Fibroblast of the conjunctiva (primary cell): ENCODE data around the gene PLIN3.
"Not testable (repeated sequence)": the region's sequence is repeated elsewhere in the genome, so short reads cannot be mapped to it uniquely, and the experiment has no call there.

Experiments
- DNase-seq: peaks from one replicate; pipeline ENCODE4 v3.0.0-alpha.2; 2010; ENCODE audit warnings: low read depth

Gene PLIN3

DNA sequence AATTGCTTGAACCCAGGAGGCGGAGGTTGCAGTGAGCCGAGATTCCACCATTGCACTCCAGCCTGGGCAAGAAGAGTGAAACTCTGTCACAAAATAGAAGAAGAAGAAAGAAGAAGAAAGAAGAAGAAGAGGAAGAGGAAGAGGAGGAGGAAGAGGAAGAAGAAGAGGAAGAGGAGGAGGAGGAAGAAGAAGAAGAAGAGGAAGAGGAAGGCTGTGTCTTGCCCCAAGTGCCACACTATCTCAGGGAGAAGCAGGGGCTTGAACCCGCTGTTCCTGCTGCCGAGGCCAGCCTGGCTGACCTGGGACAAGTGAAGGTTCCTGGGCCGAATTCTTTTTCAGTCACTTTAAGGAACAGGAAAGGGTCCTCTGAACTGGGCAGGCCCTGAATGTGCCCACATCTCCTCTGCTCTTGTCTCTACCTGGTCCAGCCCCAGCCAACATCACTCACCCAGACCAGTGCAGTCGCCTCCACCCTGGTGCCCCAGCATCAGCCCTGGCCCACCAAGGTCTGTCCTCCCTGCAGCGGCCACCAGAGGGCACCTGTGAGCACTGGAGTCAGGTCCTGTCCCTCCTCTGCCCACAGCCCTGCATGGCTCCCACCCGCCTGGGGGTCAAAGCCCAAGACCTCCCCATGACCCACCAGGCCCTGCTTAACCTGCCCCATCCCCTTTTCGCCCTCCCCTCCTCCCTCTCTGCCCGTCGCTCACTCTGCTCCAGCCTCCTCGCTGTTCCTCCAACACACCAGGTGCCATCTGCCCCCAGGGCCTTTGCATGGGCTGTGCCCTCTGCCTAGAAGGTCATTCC is 55.9 kb downstream of the PLIN3 start:
- peak; percentile 37 for DNase-seq

DNA sequence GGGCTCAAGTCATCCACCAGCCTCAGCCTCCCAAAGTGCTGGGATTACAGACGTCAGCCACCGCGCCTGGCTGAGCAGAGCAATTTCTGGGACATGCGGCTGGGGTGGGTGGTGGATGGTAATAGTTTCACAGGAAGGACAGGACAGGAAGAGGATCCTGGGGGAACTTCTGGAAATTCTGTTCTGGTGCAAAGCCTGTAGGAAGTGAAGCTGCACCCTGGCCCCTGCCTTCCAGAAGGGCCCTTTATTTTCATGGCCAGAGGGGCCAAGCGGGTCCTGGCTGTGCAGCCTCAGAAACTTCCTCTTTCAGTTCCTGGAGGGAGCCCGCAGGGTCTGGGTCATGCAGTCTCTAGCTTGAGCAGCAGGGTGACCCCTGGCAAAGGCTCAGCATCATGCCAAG is 60.3 kb downstream of the PLIN3 start:
- no peak for DNase-seq

DNA sequence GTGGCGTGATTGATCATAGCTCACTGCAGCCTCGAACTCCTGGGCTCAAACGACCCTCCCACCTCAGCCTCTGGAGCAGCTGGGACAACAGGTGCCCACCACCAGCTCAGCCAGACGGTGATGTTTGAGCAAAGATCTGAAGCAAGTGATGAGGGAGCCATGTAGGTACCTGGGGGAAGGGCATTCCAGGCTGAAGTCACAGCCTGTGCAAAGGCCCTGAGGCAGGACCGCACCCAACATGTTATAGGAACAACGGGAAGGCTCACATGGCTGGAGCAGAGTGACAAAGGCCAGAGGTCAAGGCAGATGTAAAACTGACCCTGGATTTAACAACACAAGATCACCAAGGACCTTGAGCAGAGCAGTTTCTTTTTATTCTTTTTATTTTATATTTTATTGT is 61.1 kb downstream of the PLIN3 start:
- no peak for DNase-seq

DNA sequence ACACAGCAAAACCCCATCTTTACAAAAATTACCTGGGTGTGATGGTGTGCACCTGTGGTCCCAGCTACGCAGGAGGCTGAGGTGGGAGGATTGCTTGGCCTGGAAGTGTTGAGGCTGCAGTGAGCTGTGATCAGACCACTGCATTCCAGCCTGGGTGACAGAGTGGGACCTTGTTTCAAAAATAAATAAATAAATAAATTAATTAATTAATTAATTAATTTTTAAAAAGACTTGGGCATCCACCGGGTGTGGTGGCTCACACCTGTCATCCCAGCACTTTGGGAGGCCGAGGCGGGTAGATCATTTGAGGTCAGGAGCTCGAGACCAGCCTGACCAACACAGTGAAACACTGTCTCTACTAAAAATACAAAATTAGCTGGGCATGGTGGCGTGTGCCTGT is 62.3 kb downstream of the PLIN3 start:
- DNase-seq, result not testable (repeated sequence)

DNA sequence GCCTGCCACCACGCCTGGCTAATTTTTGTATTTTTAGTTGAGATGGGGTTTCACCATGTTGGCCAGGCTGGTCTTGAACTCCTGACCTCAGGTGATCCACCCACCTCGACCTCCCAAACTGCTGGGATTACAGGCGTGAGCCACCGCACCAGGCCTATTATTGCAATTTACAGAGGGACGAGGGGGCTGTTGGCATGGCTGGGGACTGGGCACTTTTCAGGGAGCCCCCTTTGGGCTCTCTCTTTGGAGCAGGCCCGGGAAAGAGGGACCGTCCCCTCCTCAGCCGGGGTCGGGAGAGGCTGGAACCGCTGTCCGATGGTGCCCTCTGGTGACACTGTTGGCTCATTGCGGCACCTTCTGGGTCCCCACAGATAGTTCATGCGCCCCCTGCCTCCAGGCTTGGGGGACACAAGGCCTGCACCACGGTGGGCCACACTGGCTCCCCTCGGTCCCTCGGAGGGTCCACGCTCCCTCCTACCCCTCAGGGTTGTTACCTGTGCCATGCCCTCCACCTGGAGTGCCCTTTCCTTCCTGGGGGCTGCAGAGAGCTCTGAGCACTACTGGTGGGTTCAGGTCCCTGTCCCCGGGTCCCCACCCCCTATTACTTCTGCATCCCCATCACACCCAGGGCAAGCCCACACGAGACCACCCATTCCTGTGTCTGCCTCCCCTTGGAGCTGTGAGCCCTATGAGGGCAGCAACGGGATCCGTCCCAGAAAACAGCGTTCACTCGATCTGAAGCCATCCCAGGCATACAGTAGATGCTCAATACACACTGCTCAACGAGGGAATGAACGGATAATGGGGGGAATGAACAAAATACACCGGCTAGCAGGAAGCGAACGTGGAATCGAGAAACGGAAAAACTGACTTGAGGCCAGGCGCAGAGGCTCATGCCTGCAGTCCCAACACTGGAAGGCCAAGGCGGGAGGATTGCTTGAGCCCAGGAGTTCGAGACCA is 63.5 kb downstream of the PLIN3 start:
- DNase-seq, result no peak

DNA sequence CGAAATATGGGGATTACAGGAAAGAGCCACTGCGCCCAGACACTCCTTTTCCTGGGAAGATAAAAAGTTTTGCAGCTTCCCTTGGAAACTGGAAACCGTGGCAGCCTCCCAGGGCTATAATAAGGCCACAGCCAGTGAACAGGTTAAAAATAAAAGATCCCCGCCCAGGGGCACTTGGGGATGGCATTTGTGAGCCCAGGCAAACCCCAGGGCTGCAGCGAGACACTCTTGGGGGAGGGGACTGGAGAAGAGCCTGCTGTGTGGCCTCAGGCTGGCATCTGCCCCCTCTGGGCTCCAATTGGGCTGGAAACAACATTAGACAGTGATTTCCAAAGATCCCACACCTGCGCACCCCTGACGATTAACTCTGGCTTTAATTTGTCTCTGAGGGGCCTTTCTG is 64.8 kb downstream of the PLIN3 start:
- DNase-seq, result no peak

DNA sequence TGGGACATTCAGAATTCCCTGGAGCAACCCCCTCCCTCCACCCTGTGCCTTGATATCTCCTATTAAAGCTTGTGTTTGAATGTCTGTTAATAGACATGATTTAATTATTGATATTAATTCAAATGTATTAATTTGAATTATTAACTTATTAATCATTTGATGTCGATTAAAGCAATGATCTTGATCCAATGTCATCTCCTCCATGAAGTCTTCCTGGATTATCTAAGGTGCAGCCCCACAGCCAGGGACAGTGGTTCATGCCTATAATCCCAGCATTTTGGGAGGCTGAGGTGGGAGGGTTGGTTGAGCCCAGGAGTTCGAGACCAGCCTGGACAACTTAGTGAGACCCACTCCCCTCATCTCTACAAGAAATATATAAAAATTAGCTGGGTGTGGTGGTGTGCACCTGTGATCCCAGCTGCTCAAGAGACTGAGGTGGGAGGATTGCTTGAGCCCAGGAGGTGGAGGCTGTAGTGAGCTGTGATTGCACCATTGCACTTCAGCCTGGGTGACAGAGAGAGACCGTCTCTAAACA is 66.3 kb downstream of the PLIN3 start:
- DNase-seq, result no peak

DNA sequence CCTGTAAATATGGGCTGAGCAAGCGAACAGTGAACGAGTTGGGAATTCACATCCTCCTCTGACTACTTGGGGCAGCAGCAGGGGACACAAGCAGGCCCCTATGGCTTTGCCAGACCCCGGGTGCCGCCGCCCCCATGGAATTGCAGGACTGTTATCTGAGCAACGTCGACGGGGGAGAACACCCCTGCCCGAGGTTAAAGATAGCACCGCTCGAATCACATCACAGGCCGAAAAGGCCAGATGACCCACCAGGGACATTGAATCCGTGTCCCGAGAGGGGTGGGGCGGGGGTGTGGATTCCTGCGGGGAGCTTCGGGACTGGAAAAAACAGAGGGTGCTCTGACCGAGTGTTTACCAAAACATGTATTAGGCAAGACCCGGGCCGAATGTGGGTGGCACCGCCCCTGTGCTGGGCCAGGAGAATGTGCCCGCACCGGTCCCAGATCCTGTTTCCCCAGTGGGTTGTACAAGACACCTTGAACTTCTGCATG is 66.8 kb downstream of the PLIN3 start:
- DNase-seq, result no peak

DNA sequence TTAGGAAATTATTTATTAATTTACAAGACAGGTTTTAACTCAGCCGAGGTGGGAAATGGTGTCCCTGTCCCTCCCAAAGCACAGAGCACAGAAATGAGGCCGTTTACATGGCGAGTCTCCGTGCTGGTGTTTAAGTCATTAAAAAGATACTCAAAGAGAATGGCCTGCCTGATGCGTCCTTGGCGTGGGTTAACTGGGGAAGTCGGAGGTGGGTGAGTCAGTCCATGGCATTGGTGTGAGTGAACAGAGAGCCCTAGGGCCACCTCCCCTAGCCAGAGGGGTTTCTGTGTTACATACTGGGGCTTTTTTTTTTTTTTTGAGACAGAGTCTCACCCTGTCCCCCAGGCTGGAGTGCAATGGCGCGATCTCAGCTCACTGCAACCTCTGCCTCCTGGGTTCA is 72.1 kb downstream of the PLIN3 start:
- no peak for DNase-seq

DNA sequence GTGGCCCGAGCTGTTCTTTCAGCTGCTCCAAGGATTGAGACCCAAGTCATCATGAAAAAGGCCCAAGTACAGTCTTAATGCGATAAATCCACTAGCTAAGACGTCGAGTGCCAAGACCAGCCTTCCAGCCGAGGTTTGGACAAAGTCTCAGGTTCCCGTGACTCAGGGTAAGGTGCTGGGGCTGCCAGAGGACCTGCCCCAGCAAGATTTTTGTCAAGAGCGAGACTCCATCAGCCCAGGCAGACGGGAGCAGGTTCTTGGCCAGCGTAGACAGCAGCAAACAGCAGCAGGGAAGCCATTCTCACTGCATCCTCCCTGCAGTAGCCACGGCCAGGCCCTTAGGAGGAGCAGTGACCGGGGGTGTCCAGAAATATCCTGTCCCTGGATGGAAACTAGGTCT is 72.5 kb downstream of the PLIN3 start:
- DNase-seq, result no peak

DNA sequence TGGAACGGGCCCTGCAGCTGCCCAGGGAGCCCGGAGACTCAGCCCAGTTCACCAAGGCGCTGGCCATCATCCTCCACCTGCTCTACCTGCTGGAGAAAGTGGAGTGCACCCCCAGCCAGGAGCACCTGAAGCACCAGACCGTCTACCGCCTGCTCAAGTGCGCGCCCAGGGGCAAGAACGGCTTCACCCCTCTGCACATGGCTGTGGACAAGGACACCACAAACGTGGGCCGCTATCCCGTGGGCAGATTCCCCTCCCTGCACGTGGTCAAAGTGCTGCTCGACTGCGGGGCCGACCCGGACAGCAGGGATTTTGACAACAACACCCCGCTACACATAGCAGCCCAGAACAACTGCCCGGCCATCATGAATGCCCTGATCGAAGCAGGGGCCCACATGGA is 74.2 kb downstream of the PLIN3 start:
- not testable (repeated sequence) for DNase-seq

DNA sequence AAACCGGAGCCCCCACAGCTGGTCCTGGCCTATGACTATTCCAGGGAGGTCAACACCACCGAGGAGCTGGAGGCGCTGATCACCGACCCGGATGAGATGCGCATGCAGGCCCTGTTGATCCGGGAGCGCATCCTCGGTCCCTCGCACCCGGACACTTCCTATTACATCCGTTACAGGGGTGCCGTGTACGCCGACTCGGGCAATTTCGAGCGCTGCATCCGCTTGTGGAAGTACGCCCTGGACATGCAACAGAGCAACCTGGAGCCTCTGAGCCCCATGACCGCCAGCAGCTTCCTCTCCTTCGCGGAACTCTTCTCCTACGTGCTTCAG is 74.6 kb downstream of the PLIN3 start:
- DNase-seq, result not testable (repeated sequence)

DNA sequence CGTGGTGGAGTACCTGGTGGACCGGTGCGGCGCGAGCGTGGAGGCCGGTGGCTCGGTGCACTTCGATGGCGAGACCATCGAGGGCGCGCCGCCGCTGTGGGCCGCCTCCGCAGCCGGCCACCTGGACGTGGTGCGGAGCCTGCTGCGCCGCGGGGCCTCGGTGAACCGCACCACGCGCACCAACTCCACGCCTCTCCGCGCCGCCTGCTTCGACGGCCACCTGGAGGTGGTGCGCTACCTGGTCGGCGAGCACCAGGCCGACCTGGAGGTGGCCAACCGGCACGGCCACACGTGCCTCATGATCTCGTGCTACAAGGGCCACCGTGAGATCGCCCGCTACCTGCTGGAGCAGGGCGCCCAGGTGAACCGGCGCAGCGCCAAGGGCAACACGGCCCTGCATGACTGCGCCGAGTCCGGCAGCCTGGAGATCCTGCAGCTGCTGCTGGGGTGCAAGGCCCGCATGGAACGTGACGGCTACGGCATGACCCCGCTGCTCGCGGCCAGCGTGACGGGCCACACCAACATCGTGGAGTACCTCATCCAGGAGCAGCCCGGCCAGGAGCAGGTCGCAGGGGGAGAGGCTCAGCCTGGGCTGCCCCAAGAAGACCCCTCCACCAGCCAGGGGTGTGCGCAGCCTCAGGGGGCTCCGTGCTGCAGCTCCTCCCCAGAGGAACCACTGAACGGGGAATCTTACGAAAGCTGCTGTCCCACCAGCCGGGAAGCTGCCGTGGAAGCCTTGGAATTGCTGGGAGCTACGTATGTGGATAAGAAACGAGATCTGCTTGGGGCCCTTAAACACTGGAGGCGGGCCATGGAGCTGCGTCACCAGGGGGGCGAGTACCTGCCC is 75.2 kb downstream of the PLIN3 start:
- not testable (repeated sequence) for DNase-seq

DNA sequence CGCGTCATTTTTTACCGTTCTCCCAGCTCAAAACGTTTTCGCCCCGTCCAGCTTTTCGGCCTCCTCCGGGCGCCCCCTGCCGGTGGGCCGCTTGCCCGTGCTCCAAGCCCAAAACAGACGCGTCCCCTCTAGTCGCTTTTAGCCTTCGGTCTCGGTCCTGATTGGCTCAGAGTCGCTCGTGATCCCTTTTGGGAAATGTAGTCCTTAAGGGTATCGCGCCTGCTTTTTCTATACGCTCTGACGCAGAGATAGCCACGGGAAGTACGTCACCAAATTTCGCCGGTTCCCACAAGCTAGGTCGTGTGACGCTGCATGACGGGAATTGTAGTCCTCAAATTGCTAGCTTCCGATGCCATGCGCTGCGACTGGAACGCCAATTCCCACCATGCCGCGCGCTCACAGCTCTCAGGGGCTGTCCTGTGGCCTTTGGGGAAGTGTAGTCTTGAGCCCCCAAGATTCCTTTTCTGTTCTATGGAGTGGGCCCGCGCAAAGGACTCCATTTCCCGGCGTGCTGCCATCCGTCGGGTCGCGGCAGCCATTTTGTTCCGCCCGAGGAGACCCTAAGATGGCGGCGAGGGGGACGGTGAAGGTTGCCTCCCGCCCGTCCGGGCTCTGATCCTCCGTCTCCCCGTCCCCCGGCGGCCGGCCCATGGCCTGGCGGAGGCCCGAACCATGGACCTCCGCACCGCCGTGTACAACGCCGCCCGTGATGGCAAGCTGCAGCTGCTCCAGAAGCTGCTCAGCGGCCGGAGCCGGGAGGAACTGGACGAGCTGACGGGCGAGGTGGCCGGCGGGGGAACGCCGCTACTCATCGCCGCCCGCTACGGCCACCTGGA is 76.1 kb downstream of the PLIN3 start, which contains the start of gene FEM1A:
Gene FEM1A, plus strand, starts transcription at position 552 of the 836 bp plus-strand sequence. Its CDS starts 121 bp downstream, at position 673.
- peak; percentile 100 for DNase-seq
